ENCODE data around the gene IL4R. TPM values are rescaled to one million over a fixed set of nuclear protein-coding genes. Genes with fewer than 3 reads are reported as not detected.

The IL4R gene
- total RNA-seq, 1 experiment from 2014 or later = 25.1 TPM

- no peaks in the 10 kb centered on the region for H4K20me1 ChIP-seq (ENCODE audit: low read length)
- no peaks in the 10 kb centered on the region for H3K79me2 ChIP-seq (ENCODE audit: low read length)
- no peak overlapping the region for H3K4me3 ChIP-seq (ENCODE audit: low read length)
- no peak overlapping the region for H2AFZ ChIP-seq (ENCODE audit: low read length)
- intact Hi-C loops (cut with micrococcal nuclease) = no loop called here
- ATAC-seq (no peak), DNase-seq (no peak)
- H3K9me3 ChIP-seq (ENCODE audit: low read length) = no peaks in the 10 kb centered on the region
- no peaks in the 10 kb centered on the region for H3K9me2 ChIP-seq (replicated peaks; ENCODE audit: low read length)
- no peak overlapping the region for H3K27ac ChIP-seq (ENCODE audit: low read length)
- H3K9ac ChIP-seq (ENCODE audit: low read length) = no peak overlapping the region
- no peak for TF ChIP-seq EZH2phosphoT487 (IDR thresholded peaks at IDR 0.05; ENCODE audit: borderline replicate concordance, low read length)
- H3F3A ChIP-seq (ENCODE audit: low read length, unreplicated experiment) = no peaks in the 10 kb centered on the region
- ChIA-PET CTCF (no interaction called here), POLR2A (ENCODE audit: unreplicated experiment) (no interaction called here)
- H3K4me2 ChIP-seq (ENCODE audit: low read length) = no peak overlapping the region
- peaks cover 11% of the 10 kb centered on the region for H3K4me1 ChIP-seq (ENCODE audit: insufficient read depth, low read length)
- no peaks in the 10 kb centered on the region for H3K36me3 ChIP-seq (ENCODE audit: low read depth, low read length)
- H3K27me3 ChIP-seq (ENCODE audit: low read length) = no peaks in the 10 kb centered on the region
- no TSS peak for BruUV-seq (replicated peaks)
Observed at GRCh38 chr16:27291106-27291505, 22.7 kb upstream of the IL4R start.

GRCh38 chr16:27291722-27292240, 22.0 kb upstream of the IL4R start:
- no TSS peak for BruUV-seq (replicated peaks)
- H3K9me2 ChIP-seq (replicated peaks; ENCODE audit: low read length) = no peaks in the 10 kb centered on the region
- no peak overlapping the region for H3K4me3 ChIP-seq (ENCODE audit: low read length)
- ChIA-PET CTCF (no interaction called here), POLR2A (ENCODE audit: unreplicated experiment) (no interaction called here)
- H3K79me2 ChIP-seq (ENCODE audit: low read length) = no peaks in the 10 kb centered on the region
- H4K20me1 ChIP-seq (ENCODE audit: low read length) = no peaks in the 10 kb centered on the region
- no peaks in the 10 kb centered on the region for H3K27me3 ChIP-seq (ENCODE audit: low read length)
- no peak for TF ChIP-seq CTCF (conservative IDR thresholded peaks at IDR 0.05; ENCODE audit: low read depth, low read length)
- TF ChIP-seq EZH2 (IDR thresholded peaks at IDR 0.05; ENCODE audit: low read length, unreplicated experiment) = no peak
- TF ChIP-seq EZH2phosphoT487 (IDR thresholded peaks at IDR 0.05; ENCODE audit: borderline replicate concordance, low read length) = no peak
- intact Hi-C loops (cut with micrococcal nuclease) = no loop called here
- no peak overlapping the region for H3K27ac ChIP-seq (ENCODE audit: low read length)
- no peaks in the 10 kb centered on the region for H3K9me3 ChIP-seq (ENCODE audit: low read length)
- H3K4me1 ChIP-seq (ENCODE audit: insufficient read depth, low read length) = peaks cover 4% of the 10 kb centered on the region
- H3K4me2 ChIP-seq (ENCODE audit: low read length) = no peak overlapping the region
- no peak overlapping the region for H3K9ac ChIP-seq (ENCODE audit: low read length)
- DNase-seq (no peak), ATAC-seq (no peak)
- H2AFZ ChIP-seq (ENCODE audit: low read length) = no peak overlapping the region
- no peaks in the 10 kb centered on the region for H3K36me3 ChIP-seq (ENCODE audit: low read depth, low read length)
- no peaks in the 10 kb centered on the region for H3F3A ChIP-seq (ENCODE audit: low read length, unreplicated experiment)

GRCh38 chr16:27293343-27293742, 20.4 kb upstream of the IL4R start:
- no peak overlapping the region for H3K4me2 ChIP-seq (ENCODE audit: low read length)
- intact Hi-C loops (cut with micrococcal nuclease) = no loop called here
- H3K4me1 ChIP-seq (ENCODE audit: insufficient read depth, low read length) = no peaks in the 10 kb centered on the region
- TF ChIP-seq EZH2phosphoT487 (IDR thresholded peaks at IDR 0.05; ENCODE audit: borderline replicate concordance, low read length) (no peak), CTCF (conservative IDR thresholded peaks at IDR 0.05; ENCODE audit: low read depth, low read length) (no peak), EZH2 (IDR thresholded peaks at IDR 0.05; ENCODE audit: low read length, unreplicated experiment) (no peak)
- no peaks in the 10 kb centered on the region for H4K20me1 ChIP-seq (ENCODE audit: low read length)
- DNase-seq (no peak), ATAC-seq (no peak)
- ChIA-PET POLR2A (ENCODE audit: unreplicated experiment) (no interaction called here), CTCF (no interaction called here)
- H3K4me3 ChIP-seq (ENCODE audit: low read length) = no peak overlapping the region
- no peaks in the 10 kb centered on the region for H3K9me3 ChIP-seq (ENCODE audit: low read length)
- BruUV-seq (replicated peaks) = no TSS peak
- no peaks in the 10 kb centered on the region for H3K36me3 ChIP-seq (ENCODE audit: low read depth, low read length)
- no peak overlapping the region for H3K9ac ChIP-seq (ENCODE audit: low read length)
- H3F3A ChIP-seq (ENCODE audit: low read length, unreplicated experiment) = no peaks in the 10 kb centered on the region
- no peak overlapping the region for H2AFZ ChIP-seq (ENCODE audit: low read length)
- no peak overlapping the region for H3K27ac ChIP-seq (ENCODE audit: low read length)
- H3K27me3 ChIP-seq (ENCODE audit: low read length) = no peaks in the 10 kb centered on the region
- H3K9me2 ChIP-seq (replicated peaks; ENCODE audit: low read length) = no peaks in the 10 kb centered on the region
- no peaks in the 10 kb centered on the region for H3K79me2 ChIP-seq (ENCODE audit: low read length)

All from PC-3 (cell line).